ENCODE results near the gene ADRA2B. TPM values are rescaled to one million over a fixed set of nuclear protein-coding genes. Genes with fewer than 3 reads are reported as not detected.

Gene ADRA2B
- total RNA-seq, 4 donors from 2014 or later = 2.1 to 6.0 (median 4.0) TPM

DNA sequence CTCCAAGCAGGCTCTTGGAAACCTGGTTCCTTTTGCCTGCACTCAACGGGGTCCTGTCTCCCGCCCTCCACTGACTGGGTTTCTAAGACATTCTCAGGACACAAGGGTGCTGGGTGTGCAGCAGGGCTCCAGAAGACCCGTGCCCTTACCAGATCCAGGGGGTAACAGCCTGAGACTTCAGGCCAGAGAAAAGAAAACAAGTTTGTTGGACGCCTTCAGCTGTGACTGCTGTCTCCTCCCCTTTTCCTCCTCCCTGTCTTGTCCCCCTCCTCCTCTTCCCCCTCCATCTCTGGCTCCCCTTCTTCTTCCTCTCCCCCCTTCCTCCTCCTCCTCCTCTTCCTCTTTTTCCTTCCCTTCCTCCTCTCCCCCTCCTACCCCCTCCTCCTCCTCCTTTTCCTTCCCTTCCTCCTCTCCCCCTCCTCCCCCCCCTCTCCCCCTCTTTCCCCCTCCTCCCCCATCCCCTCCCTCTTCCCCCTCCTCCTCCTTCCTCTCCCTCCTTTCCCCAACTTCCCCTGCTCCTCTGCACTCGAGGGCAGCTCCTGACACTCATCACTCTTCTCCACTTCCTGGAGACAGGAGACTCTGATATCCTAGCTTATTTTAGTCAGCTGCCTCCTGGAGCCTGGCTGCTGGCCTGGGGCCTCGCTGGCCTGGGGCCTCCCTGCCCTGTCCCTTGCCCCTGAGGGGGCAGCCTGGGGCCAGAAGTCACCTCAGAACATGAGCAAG, 12.4 kb downstream of the ADRA2B start:
- Histone ChIP-seq H3K9me3 (peaks cover 0 to 15% (median 10%) of the 10 kb centered on the region in 4 donors), H3K4me1 (peaks cover 18 to 41% (median 26%) of the 10 kb centered on the region in 4 donors), H3K4me3 (no peak overlapping the region), H3K27ac (replicated peaks in 1 of 4) (no peak overlapping the region), H3K36me3 (no peaks in the 10 kb centered on the region), H3K27me3 (peaks cover 0 to 15% (median 0%) of the 10 kb centered on the region in 4 donors)
- intact Hi-C loops (cut with DNase I) = no loop called here
- no peak for DNase-seq (ENCODE audit: extremely low spot score)
- no peak for TF ChIP-seq CTCF (IDR thresholded peaks at IDR 0.05)
- no peak for TF ChIP-seq POLR2AphosphoS5 (IDR thresholded peaks at IDR 0.05)
- no peak for TF ChIP-seq EP300 (IDR thresholded peaks at IDR 0.05)
- TF ChIP-seq POLR2A (IDR thresholded peaks at IDR 0.05; ENCODE audit: low read depth) = no peak
- WGBS = 46% methylated on average over 5 of the region's 6 CpGs

DNA sequence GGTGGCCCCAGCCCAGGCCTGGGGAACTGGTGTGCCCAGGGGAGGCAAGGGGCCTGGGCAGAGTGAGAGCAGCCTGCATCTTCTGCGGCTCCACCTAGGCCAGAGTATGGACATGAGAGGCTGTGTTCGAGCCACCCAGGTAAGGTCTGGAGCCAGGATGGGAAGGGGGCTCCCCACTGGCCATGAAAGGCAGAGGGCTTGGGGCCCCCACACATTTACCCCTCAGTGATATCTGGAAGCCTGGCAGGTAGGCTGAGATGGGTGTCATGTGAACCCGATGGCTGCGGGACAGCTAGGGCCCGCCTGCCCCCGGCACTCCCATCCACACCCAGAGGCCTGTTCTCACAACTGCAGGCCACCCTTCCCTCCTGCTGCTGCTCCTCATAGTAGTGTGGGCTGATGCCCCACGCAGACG, 13.2 kb downstream of the ADRA2B start:
- Histone ChIP-seq H3K27me3 (peaks cover 0 to 9% (median 0%) of the 10 kb centered on the region in 4 donors), H3K4me3 (no peak overlapping the region), H3K36me3 (no peaks in the 10 kb centered on the region), H3K4me1 (peaks cover 18 to 42% (median 26%) of the 10 kb centered on the region in 4 donors), H3K27ac (replicated peaks in 1 of 4) (no peak overlapping the region), H3K9me3 (peaks cover 0 to 15% (median 10%) of the 10 kb centered on the region in 4 donors)
- TF ChIP-seq POLR2A (IDR thresholded peaks at IDR 0.05; ENCODE audit: low read depth) (no peak), CTCF (IDR thresholded peaks at IDR 0.05) (no peak), POLR2AphosphoS5 (IDR thresholded peaks at IDR 0.05) (no peak), EP300 (IDR thresholded peaks at IDR 0.05) (no peak)
- DNase-seq (ENCODE audit: extremely low spot score) = no peak
- WGBS = 80% methylated on average over 2 of the region's 8 CpGs
- intact Hi-C loops (cut with DNase I) = no loop called here

GRCh38 chr2:96102596-96103186, 13.7 kb downstream of the ADRA2B start:
- no peak for DNase-seq (ENCODE audit: extremely low spot score)
- Histone ChIP-seq H3K27ac (replicated peaks in 1 of 4) (no peak overlapping the region), H3K27me3 (peaks cover 0 to 4% (median 0%) of the 10 kb centered on the region in 4 donors), H3K36me3 (no peaks in the 10 kb centered on the region), H3K9me3 (peaks cover 0 to 15% (median 10%) of the 10 kb centered on the region in 4 donors), H3K4me1 (peaks cover 15 to 43% (median 26%) of the 10 kb centered on the region in 4 donors), H3K4me3 (no peak overlapping the region)
- WGBS = 98% methylated on average over 15 of the region's 15 CpGs
- TF ChIP-seq CTCF (IDR thresholded peaks at IDR 0.05) (no peak), POLR2AphosphoS5 (IDR thresholded peaks at IDR 0.05) (no peak), EP300 (IDR thresholded peaks at IDR 0.05) (no peak), POLR2A (IDR thresholded peaks at IDR 0.05; ENCODE audit: low read depth) (no peak)
- intact Hi-C loops (cut with DNase I) = no loop called here

GRCh38 chr2:96100893-96101304, 15.5 kb downstream of the ADRA2B start:
- 84% methylated on average over 2 of the region's 3 CpGs for WGBS
- DNase-seq (ENCODE audit: extremely low spot score) = no peak
- Histone ChIP-seq H3K9me3 (peaks cover 0 to 14% (median 8%) of the 10 kb centered on the region in 4 donors), H3K27me3 (no peaks in the 10 kb centered on the region), H3K27ac (replicated peaks in 1 of 4) (no peak overlapping the region), H3K36me3 (no peaks in the 10 kb centered on the region), H3K4me3 (no peak overlapping the region), H3K4me1 (peaks cover 13 to 40% (median 25%) of the 10 kb centered on the region in 4 donors)
- intact Hi-C loops (cut with DNase I) = no loop called here
- TF ChIP-seq POLR2A (IDR thresholded peaks at IDR 0.05; ENCODE audit: low read depth) (no peak), EP300 (IDR thresholded peaks at IDR 0.05) (no peak), POLR2AphosphoS5 (IDR thresholded peaks at IDR 0.05) (no peak), CTCF (IDR thresholded peaks at IDR 0.05) (no peak)

Data from esophagus muscularis mucosa (tissue), 4 donors.